GM19193 (cell line): ENCODE data around the gene STUM.

ENCODE experiments used
- POLR2A ChIP-seq: IDR thresholded peaks from 4 replicates; pipeline ENCODE4 v1.6.1; 2011; ENCODE audit not compliant: insufficient read depth, insufficient read length; ENCODE audit errors: extremely low read depth

STUM gene

GRCh38 chr1:226641671-226642231, 93.2 kb downstream of the STUM start:
- no peak for TF ChIP-seq POLR2A

- TF ChIP-seq POLR2A: no peak
These were observed 93.9 kb downstream of the STUM start for GRCh38 chr1:226642421-226642820.

- TF ChIP-seq POLR2A: no peak
These were observed 94.6 kb downstream of the STUM start for GRCh38 chr1:226643177-226643576.

GRCh38 chr1:226643611-226644540, 95.3 kb downstream of the STUM start:
- TF ChIP-seq POLR2A: no peak

- TF ChIP-seq POLR2A: no peak
These were observed 96.1 kb downstream of the STUM start for GRCh38 chr1:226644541-226645176.

- TF ChIP-seq POLR2A: no peak
These were observed 96.9 kb downstream of the STUM start for GRCh38 chr1:226645279-226645976.

GRCh38 chr1:226646026-226646869, 97.7 kb downstream of the STUM start:
- TF ChIP-seq POLR2A: no peak

GRCh38 chr1:226646870-226647449, 98.4 kb downstream of the STUM start:
- no peak for TF ChIP-seq POLR2A

- no peak for TF ChIP-seq POLR2A
These were observed 99.2 kb downstream of the STUM start for GRCh38 chr1:226647719-226648118.

- no peak for TF ChIP-seq POLR2A
These were observed 99.9 kb downstream of the STUM start for GRCh38 chr1:226648421-226648820.

GRCh38 chr1:226649244-226649643, 100.7 kb downstream of the STUM start:
- TF ChIP-seq POLR2A: no peak

GRCh38 chr1:226649780-226650179, 101.2 kb downstream of the STUM start:
- no peak for TF ChIP-seq POLR2A

GRCh38 chr1:226650236-226650841, 101.8 kb downstream of the STUM start:
- TF ChIP-seq POLR2A: no peak

- TF ChIP-seq POLR2A: no peak
These were observed 102.6 kb downstream of the STUM start for GRCh38 chr1:226651041-226651731.

GRCh38 chr1:226651732-226652105, 103.2 kb downstream of the STUM start:
- no peak for TF ChIP-seq POLR2A
